Caco-2 (cell line): ENCODE data around the gene ZNF425. TPM values are rescaled to one million over a fixed set of nuclear protein-coding genes. Genes with fewer than 3 reads are reported as not detected.

Source experiments
- BruUV-seq: library from RNA; stranded (reverse); fragments of 400-500 nt; replicated peaks from 2 replicates; lab custom pipeline; 2021; lab: Mats Ljungman, UMichigan
- CTCF ChIA-PET: fragments of 300-600 bp; sonication (Branson Sonifier 250); formaldehyde crosslinking; loops from one replicate; lab custom pipeline; 2022; ENCODE audit warnings: antibody characterized with exemption; lab: Charles Lee
- POLR2A ChIA-PET: fragments of 300-600 bp; sonication (Branson Sonifier 250); formaldehyde crosslinking; loops from one replicate; lab custom pipeline; 2022; ENCODE audit warnings: antibody characterized with exemption; lab: Charles Lee
- DNase-seq, 2 experiments: peaks; one replicate each; pipeline versions ENCODE4 v3.0.0 to v3.0.0-alpha.2; 2020 to 2022
- H3K27me3 ChIP-seq: replicated peaks from 2 replicates; pipeline ENCODE4 v1.6.0; 2011; ENCODE audit warnings: low read length; ENCODE audit not compliant: control insufficient read depth, insufficient read depth
- H3K36me3 ChIP-seq: 2 replicates; pipeline ENCODE4 v1.5.1; 2011; ENCODE audit warnings: low read length; ENCODE audit not compliant: control insufficient read depth, insufficient read depth
- H3K4me1 ChIP-seq: fragments of 250-450 bp; sonication (Bioruptor Pico); 2 replicates; pipeline ENCODE4 v1.5.1; 2020; ENCODE audit warnings: mild to moderate bottlenecking
- H3K4me3 ChIP-seq: 2 replicates; pipeline ENCODE4 v1.5.1; 2011; ENCODE audit warnings: low read depth, mild to moderate bottlenecking, control low read depth, low read length
- H3K9me3 ChIP-seq: fragments of 250-450 bp; sonication (Bioruptor Pico); 2 replicates; pipeline ENCODE4 v1.5.1; 2020; ENCODE audit warnings: mild to moderate bottlenecking, moderate library complexity
- H3K27ac Mint-ChIP-seq: one replicate; pipeline ENCODE4 v1.8.0; 2022; ENCODE audit warnings: mixed read lengths; ENCODE audit not compliant: unreplicated experiment
- H3K27me3 Mint-ChIP-seq: one replicate; pipeline ENCODE4 v1.8.0; 2022; ENCODE audit warnings: mixed read lengths; ENCODE audit not compliant: insufficient read depth, unreplicated experiment
- H3K36me3 Mint-ChIP-seq: one replicate; pipeline ENCODE4 v1.8.0; 2022; ENCODE audit warnings: mild to moderate bottlenecking, mixed read lengths; ENCODE audit not compliant: insufficient read depth, unreplicated experiment
- H3K4me1 Mint-ChIP-seq: one replicate; pipeline ENCODE4 v1.8.0; 2022; ENCODE audit warnings: low read depth, mixed read lengths; ENCODE audit not compliant: unreplicated experiment
- H3K4me3 Mint-ChIP-seq: one replicate; pipeline ENCODE4 v1.8.0; 2022; ENCODE audit warnings: mild to moderate bottlenecking, moderate library complexity, mixed read lengths; ENCODE audit not compliant: unreplicated experiment
- H3K9me3 Mint-ChIP-seq: one replicate; pipeline ENCODE4 v1.8.0; 2022; ENCODE audit warnings: mixed read lengths; ENCODE audit not compliant: unreplicated experiment
- CTCF ChIP-seq, 2 experiments: fragments of 200-600 bp in 1 of 2; IDR thresholded peaks; 1 replicate in 1 of 2; 2 replicates in 1 of 2; pipeline versions ENCODE4 v1.5.1 to v1.8.0; 2011 to 2022; ENCODE audit warnings: antibody characterized with exemption in 1 of 2, control low read depth in 1 of 2, inconsistent platforms in 1 of 2, low read depth in 1 of 2, low read length in 1 of 2, mild to moderate bottlenecking in 1 of 2, moderate library complexity in 1 of 2; ENCODE audit not compliant: insufficient read depth in 1 of 2, severe bottlenecking in 1 of 2, unreplicated experiment in 1 of 2
- intact Hi-C: fragments of 100-400 bp; cut with micrococcal nuclease; formaldehyde crosslinking; loops from one replicate; pipeline ENCODE4 v1.10.0; 2022; ENCODE audit not compliant: unreplicated experiment
- total RNA-seq: library from RNA; stranded (reverse); gene quantifications from 2 replicates; pipeline ENCODE4 v1.2.3, GENCODE V29; 2022

ZNF425 gene
- total RNA-seq, 1 experiment from 2014 or later = 4.0 TPM

- ChIA-PET CTCF (no interaction called here), POLR2A (no interaction called here)
- no peak overlapping the region for H3K4me3 ChIP-seq
- no TSS peak for BruUV-seq
- no peaks in the 10 kb centered on the region for H3K27me3 Mint-ChIP-seq
- H3K4me1 Mint-ChIP-seq = no peaks in the 10 kb centered on the region
- H3K9me3 Mint-ChIP-seq = no peaks in the 10 kb centered on the region
- no peak overlapping the region for H3K27ac Mint-ChIP-seq
- no peak for DNase-seq
- intact Hi-C loops = no loop called here
- no peaks in the 10 kb centered on the region for H3K36me3 ChIP-seq
- H3K4me3 Mint-ChIP-seq = no peak overlapping the region
- no peak for TF ChIP-seq CTCF (IDR thresholded peaks at IDR 0.05; ENCODE audit: insufficient read depth in 1 of 2, low read depth in 1 of 2, low read length in 1 of 2, severe bottlenecking in 1 of 2, unreplicated experiment in 1 of 2)
- H3K9me3 ChIP-seq = no peaks in the 10 kb centered on the region
- H3K4me1 ChIP-seq = no peaks in the 10 kb centered on the region
- peaks cover 42% of the 10 kb centered on the region for H3K36me3 Mint-ChIP-seq
- H3K27me3 ChIP-seq = no peaks in the 10 kb centered on the region
These were observed 54.9 kb downstream of the ZNF425 start for GRCh38 chr7:149071182-149071635.

GRCh38 chr7:149070372-149071125, 55.6 kb downstream of the ZNF425 start:
- no peaks in the 10 kb centered on the region for H3K27me3 ChIP-seq
- no peaks in the 10 kb centered on the region for H3K9me3 Mint-ChIP-seq
- CTCF ChIA-PET = interaction anchor here (0.6 kb wide), 1 partner anchor 10 kb away, joined by 6 read pairs; no protein-coding TSS in a partner anchor
- DNase-seq = no peak
- H3K36me3 Mint-ChIP-seq = peaks cover 48% of the 10 kb centered on the region
- TF ChIP-seq CTCF (IDR thresholded peaks at IDR 0.05; ENCODE audit: insufficient read depth in 1 of 2, low read depth in 1 of 2, low read length in 1 of 2, severe bottlenecking in 1 of 2, unreplicated experiment in 1 of 2) = no peak
- H3K4me3 Mint-ChIP-seq = no peak overlapping the region
- H3K27ac Mint-ChIP-seq = no peak overlapping the region
- BruUV-seq = no TSS peak
- no peaks in the 10 kb centered on the region for H3K36me3 ChIP-seq
- POLR2A ChIA-PET = no interaction called here
- H3K9me3 ChIP-seq = no peaks in the 10 kb centered on the region
- intact Hi-C loops = no loop called here
- H3K4me1 ChIP-seq = no peaks in the 10 kb centered on the region
- no peaks in the 10 kb centered on the region for H3K4me1 Mint-ChIP-seq
- no peak overlapping the region for H3K4me3 ChIP-seq
- no peaks in the 10 kb centered on the region for H3K27me3 Mint-ChIP-seq

GRCh38 chr7:149067869-149068268, 58.3 kb downstream of the ZNF425 start:
- DNase-seq = peak in 1 of 2 experiments; percentile 13
- Histone ChIP-seq H3K4me3 (no peak overlapping the region), H3K27me3 (no peaks in the 10 kb centered on the region), H3K9me3 (no peaks in the 10 kb centered on the region), H3K4me1 (peaks cover 3% of the 10 kb centered on the region; the same call in 1 of the 2 replicates), H3K36me3 (no peaks in the 10 kb centered on the region)
- Mint-ChIP-seq H3K36me3 (peaks cover 48% of the 10 kb centered on the region), H3K27me3 (no peaks in the 10 kb centered on the region), H3K4me1 (no peaks in the 10 kb centered on the region), H3K4me3 (no peak overlapping the region), H3K27ac (no peak overlapping the region), H3K9me3 (no peaks in the 10 kb centered on the region)
- CTCF ChIA-PET = interaction anchor here (0.6 kb wide), 2 partner anchors 8 to 620 kb away, joined by 4 to 6 read pairs; no protein-coding TSS in a partner anchor
- POLR2A ChIA-PET = no interaction called here
- BruUV-seq = no TSS peak
- intact Hi-C loops = loop anchor here (1.0 to 2.0 kb wide), 2 partner anchors 22 to 59 kb away; partner anchors contain the start of genes ZNF425 and ZNF786
- no peak for TF ChIP-seq CTCF (IDR thresholded peaks at IDR 0.05; ENCODE audit: insufficient read depth in 1 of 2, low read depth in 1 of 2, low read length in 1 of 2, severe bottlenecking in 1 of 2, unreplicated experiment in 1 of 2)
